Measurements from ENCODE around the gene XNDC1N. TPM values are rescaled to one million over a fixed set of nuclear protein-coding genes. Genes with fewer than 3 reads are reported as not detected.
"Not testable (repeated sequence)": the region's sequence is repeated elsewhere in the genome, so short reads cannot be mapped to it uniquely, and the experiment has no call there.

XNDC1N gene
- total and polyA plus RNA-seq, 9 of the 15 experiments (the other 6 are each of a cell fraction or from before 2014, with no cell fraction given), result 6.8 to 11.4 (median 9.7) TPM

DNA sequence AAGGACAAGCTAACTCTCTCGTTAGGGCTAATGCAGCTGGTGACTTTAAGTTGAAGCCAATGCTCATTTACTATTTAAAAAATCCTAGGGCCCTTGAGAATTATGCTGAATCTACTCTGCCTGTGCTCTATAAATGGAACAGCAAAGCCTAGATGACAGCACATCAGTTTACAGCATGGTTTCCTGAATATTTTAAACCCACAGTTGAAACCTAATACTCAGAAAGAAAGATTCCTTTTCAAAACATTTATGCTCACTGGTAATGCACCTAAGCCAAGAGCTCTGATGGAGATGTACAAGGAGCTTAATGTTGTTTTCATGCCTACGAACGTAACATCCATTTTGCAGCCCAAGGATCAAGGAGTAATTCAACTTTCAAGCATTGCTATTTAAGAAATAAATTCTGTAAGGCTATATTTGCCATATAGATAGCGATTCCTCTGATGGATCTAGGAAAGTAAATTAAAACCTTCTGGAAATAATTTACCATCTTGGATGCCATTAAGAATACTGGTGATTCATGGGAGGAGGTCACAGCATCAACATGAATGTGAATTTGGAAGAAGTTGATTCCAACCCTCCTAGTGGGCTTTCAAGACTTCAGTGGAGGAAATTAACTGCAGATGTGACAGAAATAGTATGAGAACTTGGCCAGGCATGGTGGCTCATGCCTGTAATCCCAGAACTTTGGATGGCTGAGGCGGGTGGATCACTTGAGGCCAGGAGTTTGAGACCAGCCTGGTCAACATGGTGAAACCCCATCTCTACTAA lies 14.5 kb downstream of the XNDC1N start:
- Histone ChIP-seq H3K9me1 (ENCODE audit: control insufficient read depth, insufficient read depth, low read length) (no peaks in the 10 kb centered on the region), H3K27me3 (ENCODE audit: control insufficient read depth in 2 of 2, insufficient read depth in 2 of 2, low read length in 2 of 2) (no peaks in the 10 kb centered on the region), H3K4me2 (ENCODE audit: insufficient read depth, low read length) (no peak overlapping the region), H3K4me1 (replicated peaks in 1 of 2; ENCODE audit: control insufficient read depth in 2 of 2, insufficient read depth in 2 of 2, low read length in 2 of 2) (no peaks in the 10 kb centered on the region; a peak in 1 of 5 replicates), H3K27ac (ENCODE audit: extremely low read depth, low read depth, low read length) (no peak overlapping the region), H4K20me1 (replicated peaks; ENCODE audit: control insufficient read depth, insufficient read depth, low read length) (no peaks in the 10 kb centered on the region), H3K36me3 (ENCODE audit: control insufficient read depth, insufficient read depth, low read length) (peaks cover 37% of the 10 kb centered on the region; the same call in 2 of the 3 replicates), H3K4me3 (no peak overlapping the region), H3K9ac (ENCODE audit: insufficient read depth in 1 of 2, low read depth in 2 of 2, low read length in 2 of 2) (no peak overlapping the region), H3K79me2 (ENCODE audit: control insufficient read depth, insufficient read depth, low read length) (no peaks in the 10 kb centered on the region), H2AFZ (ENCODE audit: low read depth, low read length) (no peak overlapping the region), H3K9me3 (replicated peaks; ENCODE audit: control insufficient read depth, insufficient read depth, low read depth, low read length) (no peaks in the 10 kb centered on the region)
- 84% methylated on average over 5 of the region's 5 CpGs for WGBS (ENCODE audit: insufficient coverage, low coverage, missing lambda C conversion rate)
- no peak for FAIRE-seq
- POLR2A ChIA-PET, result no interaction called here
- intact Hi-C loops (cut with micrococcal nuclease), result no loop called here
- no TSS peak for BruUV-seq (replicated peaks)
- in situ Hi-C loops (cut with MboI), result no loop called here
- DNase-seq (ENCODE audit: extremely low read depth in 1 of 4, low spot score in 3 of 4), result no peak
- ATAC-seq, result no peak
- CTCF ChIA-PET (ENCODE audit: low intra/inter-chr PET ratio), result interaction anchor here (0.6 kb wide), 1 partner anchor 231 kb away, joined by 3 read pairs; no protein-coding TSS in a partner anchor
- TF ChIP-seq CBX5 (IDR thresholded peaks at IDR 0.05; ENCODE audit: borderline replicate concordance, low read depth), result no peak
- no peak for TF ChIP-seq ZFP30 (CRISPR knock-in tag; IDR thresholded peaks at IDR 0.05; ENCODE audit: borderline replicate concordance)
- TF ChIP-seq NRF1 (conservative IDR thresholded peaks at IDR 0.05 in 1 of 2, IDR thresholded peaks at IDR 0.05 in 1 of 2), result no peak
- no peak for TF ChIP-seq RHOXF2B (CRISPR knock-in tag; conservative IDR thresholded peaks at IDR 0.05)
- TF ChIP-seq ETV1 (tag; conservative IDR thresholded peaks at IDR 0.05; ENCODE audit: low read depth), result no peak
- TF ChIP-seq KLF13 (tag; IDR thresholded peaks at IDR 0.05; ENCODE audit: borderline replicate concordance, low read depth), result no peak
- TF ChIP-seq, protein P1, sequence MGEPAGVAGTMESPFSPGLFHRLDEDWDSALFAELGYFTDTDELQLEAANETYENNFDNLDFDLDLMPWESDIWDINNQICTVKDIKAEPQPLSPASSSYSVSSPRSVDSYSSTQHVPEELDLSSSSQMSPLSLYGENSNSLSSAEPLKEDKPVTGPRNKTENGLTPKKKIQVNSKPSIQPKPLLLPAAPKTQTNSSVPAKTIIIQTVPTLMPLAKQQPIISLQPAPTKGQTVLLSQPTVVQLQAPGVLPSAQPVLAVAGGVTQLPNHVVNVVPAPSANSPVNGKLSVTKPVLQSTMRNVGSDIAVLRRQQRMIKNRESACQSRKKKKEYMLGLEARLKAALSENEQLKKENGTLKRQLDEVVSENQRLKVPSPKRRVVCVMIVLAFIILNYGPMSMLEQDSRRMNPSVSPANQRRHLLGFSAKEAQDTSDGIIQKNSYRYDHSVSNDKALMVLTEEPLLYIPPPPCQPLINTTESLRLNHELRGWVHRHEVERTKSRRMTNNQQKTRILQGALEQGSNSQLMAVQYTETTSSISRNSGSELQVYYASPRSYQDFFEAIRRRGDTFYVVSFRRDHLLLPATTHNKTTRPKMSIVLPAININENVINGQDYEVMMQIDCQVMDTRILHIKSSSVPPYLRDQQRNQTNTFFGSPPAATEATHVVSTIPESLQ (CRISPR knock-in tag; IDR thresholded peaks at IDR 0.05), result no peak

DNA sequence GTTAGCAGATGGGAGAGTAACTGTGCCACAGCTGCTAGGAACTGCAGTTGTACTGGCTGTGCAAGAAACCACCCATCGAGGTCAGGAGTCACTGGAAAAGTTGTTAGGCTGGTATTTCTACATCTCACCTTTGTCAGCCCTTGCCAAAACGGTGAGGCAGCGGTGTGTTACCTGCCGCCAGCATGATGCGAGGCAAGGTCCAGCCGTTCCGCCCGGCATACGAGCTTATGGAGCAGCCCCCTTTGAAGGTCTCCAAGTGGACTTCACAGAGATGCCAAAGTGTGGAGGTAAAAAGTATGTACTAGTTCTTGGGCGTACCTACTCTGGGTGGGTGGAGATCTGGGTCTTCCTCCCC lies 16.4 kb downstream of the XNDC1N start:
- intact Hi-C loops (cut with micrococcal nuclease); FAIRE-seq: not testable (repeated sequence)

More for the DNA sequence above, 16.4 kb downstream of the XNDC1N start:
- ATAC-seq; CTCF ChIA-PET (ENCODE audit: low intra/inter-chr PET ratio); H2AFZ ChIP-seq (ENCODE audit: low read depth, low read length); H3K27me3 ChIP-seq (ENCODE audit: control insufficient read depth in 2 of 2, insufficient read depth in 2 of 2, low read length in 2 of 2); BruUV-seq (replicated peaks); H3K4me2 ChIP-seq (ENCODE audit: insufficient read depth, low read length); H3K9ac ChIP-seq (ENCODE audit: insufficient read depth in 1 of 2, low read depth in 2 of 2, low read length in 2 of 2); DNase-seq (ENCODE audit: extremely low read depth in 1 of 4, low spot score in 3 of 4); H3K9me1 ChIP-seq (ENCODE audit: control insufficient read depth, insufficient read depth, low read length); POLR2A ChIA-PET; in situ Hi-C loops (cut with MboI); H4K20me1 ChIP-seq (replicated peaks; ENCODE audit: control insufficient read depth, insufficient read depth, low read length); H3K79me2 ChIP-seq (ENCODE audit: control insufficient read depth, insufficient read depth, low read length); H3K9me3 ChIP-seq (replicated peaks; ENCODE audit: control insufficient read depth, insufficient read depth, low read depth, low read length); H3K27ac ChIP-seq (ENCODE audit: extremely low read depth, low read depth, low read length); H3K4me1 ChIP-seq (replicated peaks in 1 of 2; ENCODE audit: control insufficient read depth in 2 of 2, insufficient read depth in 2 of 2, low read length in 2 of 2); H3K4me3 ChIP-seq: not testable (repeated sequence)
- H3K36me3 ChIP-seq (ENCODE audit: control insufficient read depth, insufficient read depth, low read length), result peaks cover 28% of the 10 kb centered on the region; the same call in 2 of the 3 replicates
- WGBS (ENCODE audit: insufficient coverage, low coverage, missing lambda C conversion rate), result 89% methylated on average over 10 of the region's 10 CpGs
